ENCODE data around the gene CELA2A. TPM values are rescaled to one million over a fixed set of nuclear protein-coding genes. Genes with fewer than 3 reads are reported as not detected.
"Not testable (repeated sequence)": the region's sequence is repeated elsewhere in the genome, so short reads cannot be mapped to it uniquely, and the experiment has no call there.

CELA2A gene
- total RNA-seq, 3 donors from 2014 or later: 0.52 to 0.83 (median 0.53) TPM

- DNase-seq (no peak), ATAC-seq (no peak)
- H3K4me1 Mint-ChIP-seq (ENCODE audit: low read depth): no peaks in the 10 kb centered on the region
- H3K4me3 Mint-ChIP-seq: no peak overlapping the region
- H3K36me3 Mint-ChIP-seq (ENCODE audit: insufficient read depth): peaks cover 7% of the 10 kb centered on the region
- H3K27me3 Mint-ChIP-seq (ENCODE audit: low read depth): no peaks in the 10 kb centered on the region
- H3K9me3 Mint-ChIP-seq: no peaks in the 10 kb centered on the region
These were observed 47.9 kb downstream of the CELA2A start for GRCh38 chr1:15504436-15504835.

DNA sequence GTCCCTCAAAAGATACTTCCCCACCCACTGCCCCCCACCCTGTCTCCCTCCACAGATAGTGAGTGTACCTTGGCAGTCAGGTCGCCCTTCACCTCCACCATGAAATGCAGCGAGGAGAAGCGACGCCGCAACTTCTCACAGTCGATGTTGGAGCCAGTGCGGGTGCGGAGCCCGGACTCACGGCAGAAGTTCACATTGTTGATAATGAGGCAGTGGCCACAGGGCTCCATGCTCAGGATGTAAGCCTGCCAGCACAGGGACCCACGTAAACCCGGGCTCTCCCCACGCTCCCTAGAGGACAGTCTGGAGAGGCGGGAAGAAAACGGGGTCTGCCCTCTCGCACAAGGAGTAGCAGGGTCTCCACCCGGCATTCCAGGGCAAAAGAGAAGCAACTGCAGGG lies 50.3 kb downstream of the CELA2A start:
- Mint-ChIP-seq H3K4me1 (ENCODE audit: low read depth) (no peaks in the 10 kb centered on the region), H3K4me3 (no peak overlapping the region), H3K27me3 (ENCODE audit: low read depth) (no peaks in the 10 kb centered on the region), H3K9me3 (no peaks in the 10 kb centered on the region), H3K36me3 (ENCODE audit: insufficient read depth) (peaks cover 12% of the 10 kb centered on the region)
- DNase-seq: no peak
- ATAC-seq: no peak

GRCh38 chr1:15507278-15507677 lies 50.7 kb downstream of the CELA2A start:
- peaks cover 14% of the 10 kb centered on the region for H3K36me3 Mint-ChIP-seq (ENCODE audit: insufficient read depth)
- no peaks in the 10 kb centered on the region for H3K27me3 Mint-ChIP-seq (ENCODE audit: low read depth)
- H3K4me3 Mint-ChIP-seq: no peak overlapping the region
- H3K9me3 Mint-ChIP-seq: no peaks in the 10 kb centered on the region
- H3K4me1 Mint-ChIP-seq (ENCODE audit: low read depth): no peaks in the 10 kb centered on the region
- DNase-seq (no peak), ATAC-seq (no peak)

GRCh38 chr1:15508700-15509487 lies 52.4 kb downstream of the CELA2A start:
- H3K4me3 Mint-ChIP-seq: no peak overlapping the region
- peaks cover 2% of the 10 kb centered on the region for H3K4me1 Mint-ChIP-seq (ENCODE audit: low read depth)
- ATAC-seq (no peak), DNase-seq (no peak)
- H3K27me3 Mint-ChIP-seq (ENCODE audit: low read depth): no peaks in the 10 kb centered on the region
- H3K9me3 Mint-ChIP-seq: no peaks in the 10 kb centered on the region
- H3K36me3 Mint-ChIP-seq (ENCODE audit: insufficient read depth): peaks cover 16% of the 10 kb centered on the region

GRCh38 chr1:15509586-15509985 lies 53.1 kb downstream of the CELA2A start:
- H3K27me3 Mint-ChIP-seq (ENCODE audit: low read depth): no peaks in the 10 kb centered on the region
- ATAC-seq (no peak), DNase-seq (no peak)
- H3K36me3 Mint-ChIP-seq (ENCODE audit: insufficient read depth): peaks cover 20% of the 10 kb centered on the region
- H3K4me3 Mint-ChIP-seq: no peak overlapping the region
- H3K9me3 Mint-ChIP-seq: no peaks in the 10 kb centered on the region
- H3K4me1 Mint-ChIP-seq (ENCODE audit: low read depth): peaks cover 6% of the 10 kb centered on the region

DNA sequence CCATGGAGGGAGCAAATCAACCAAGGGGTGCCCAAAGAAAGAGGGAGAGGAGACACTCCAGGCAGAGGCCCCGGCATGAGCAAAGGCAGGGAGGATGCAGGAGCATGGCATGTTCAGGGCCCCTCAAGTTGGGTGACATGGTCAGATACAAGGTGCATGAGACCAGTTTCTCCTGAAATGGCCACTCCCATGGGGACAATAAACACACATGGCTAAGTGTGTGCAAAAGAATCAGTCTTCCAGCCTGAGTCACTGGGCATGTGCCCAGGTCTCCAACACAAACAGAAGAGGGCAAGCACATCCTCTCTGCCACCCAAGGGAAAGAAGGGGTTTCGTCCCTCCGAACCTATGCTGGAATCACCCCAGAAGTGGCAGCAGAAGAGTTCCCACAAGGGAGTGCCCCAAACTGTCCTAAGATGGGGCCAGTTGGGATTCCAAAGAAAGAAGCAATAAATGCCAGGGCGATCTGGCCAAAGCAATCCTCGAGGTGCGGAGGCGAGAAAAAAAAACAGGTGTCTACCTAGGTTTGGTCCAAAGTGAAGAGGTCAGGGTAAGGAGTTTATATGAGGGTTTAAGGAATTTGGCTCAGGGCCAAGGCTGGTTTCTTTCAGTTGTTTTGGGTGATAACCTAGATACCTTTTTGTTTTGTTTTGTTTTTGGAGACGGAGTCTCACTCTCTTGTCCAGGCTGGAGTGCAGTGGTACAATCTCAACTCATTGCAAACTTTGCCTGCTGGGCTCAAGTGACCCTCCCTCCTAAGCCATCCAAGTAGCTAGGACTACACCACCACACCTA lies 54.3 kb downstream of the CELA2A start:
- Mint-ChIP-seq H3K4me1 (ENCODE audit: low read depth) (peaks cover 15% of the 10 kb centered on the region), H3K9me3 (no peaks in the 10 kb centered on the region), H3K4me3 (no peak overlapping the region), H3K27me3 (ENCODE audit: low read depth) (no peaks in the 10 kb centered on the region), H3K36me3 (ENCODE audit: insufficient read depth) (peaks cover 20% of the 10 kb centered on the region)
- no peak for DNase-seq
- no peak for ATAC-seq

DNA sequence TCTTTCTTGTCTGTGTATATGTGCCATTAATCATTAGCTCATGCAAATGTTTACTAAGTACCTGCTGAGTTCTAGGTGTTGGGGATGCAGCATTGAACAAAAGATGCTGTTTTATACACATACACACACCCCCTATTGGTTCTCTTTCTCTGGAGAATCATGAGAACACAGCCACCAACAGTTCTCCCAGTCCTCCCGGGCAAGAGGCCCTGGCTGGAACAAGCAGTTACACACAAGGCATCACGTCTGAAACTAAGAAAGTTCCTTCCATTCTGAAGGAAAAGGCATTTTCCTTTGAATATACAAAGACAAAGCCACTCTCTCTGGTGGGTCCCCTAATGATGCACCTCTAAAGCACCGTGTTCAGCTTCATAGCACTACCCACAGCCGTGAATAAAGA lies 56.7 kb downstream of the CELA2A start:
- H3K9me3 Mint-ChIP-seq: no peaks in the 10 kb centered on the region
- peaks cover 32% of the 10 kb centered on the region for H3K36me3 Mint-ChIP-seq (ENCODE audit: insufficient read depth)
- no peak for DNase-seq
- no peaks in the 10 kb centered on the region for H3K27me3 Mint-ChIP-seq (ENCODE audit: low read depth)
- no peak overlapping the region for H3K4me3 Mint-ChIP-seq
- no peak for ATAC-seq
- H3K4me1 Mint-ChIP-seq (ENCODE audit: low read depth): peaks cover 15% of the 10 kb centered on the region

DNA sequence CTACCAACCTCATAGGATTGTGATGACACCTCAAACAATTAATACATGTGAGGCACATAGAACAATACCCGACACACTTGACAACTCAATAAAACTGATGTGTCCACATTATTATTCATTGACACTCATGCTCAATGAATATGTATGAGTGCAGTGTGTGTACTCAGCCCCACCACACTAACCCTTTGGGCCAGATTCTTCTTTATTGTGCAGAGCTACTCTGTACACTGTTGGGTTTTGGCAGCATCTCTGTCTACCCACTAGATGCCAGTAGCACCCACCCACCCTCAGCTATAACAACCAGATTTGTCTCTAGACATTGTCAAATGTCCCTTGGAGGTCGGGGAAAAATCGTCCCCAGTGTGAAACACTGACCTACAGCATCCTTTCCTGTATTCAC lies 57.4 kb downstream of the CELA2A start:
- Mint-ChIP-seq H3K9me3 (no peaks in the 10 kb centered on the region), H3K36me3 (ENCODE audit: insufficient read depth) (peaks cover 30% of the 10 kb centered on the region), H3K27me3 (ENCODE audit: low read depth) (no peaks in the 10 kb centered on the region), H3K4me1 (ENCODE audit: low read depth) (peaks cover 17% of the 10 kb centered on the region), H3K4me3 (no peak overlapping the region)
- no peak for ATAC-seq
- no peak for DNase-seq

DNA sequence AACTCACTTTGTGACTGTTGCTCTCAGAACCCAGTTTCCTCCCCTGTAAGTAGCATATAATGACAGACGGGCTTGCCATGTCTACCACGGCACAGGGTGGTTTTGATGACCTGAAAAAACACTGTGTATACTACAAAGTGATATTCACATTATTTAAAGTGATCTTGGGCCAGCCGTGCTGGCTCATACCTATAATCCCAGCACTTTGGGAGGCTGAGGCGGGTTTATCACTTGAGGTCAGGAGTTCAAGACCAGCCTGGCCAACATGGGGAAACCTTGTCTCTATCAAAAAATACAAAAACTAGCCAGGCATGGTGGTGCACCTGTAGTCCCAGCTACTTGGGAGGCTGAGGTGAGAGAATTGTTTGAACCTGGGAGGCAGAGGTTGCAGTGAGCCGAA lies 58.0 kb downstream of the CELA2A start:
- H3K9me3 Mint-ChIP-seq; H3K4me3 Mint-ChIP-seq; H3K27me3 Mint-ChIP-seq (ENCODE audit: low read depth); DNase-seq; ATAC-seq: not testable (repeated sequence)
- peaks cover 27% of the 10 kb centered on the region for H3K36me3 Mint-ChIP-seq (ENCODE audit: insufficient read depth)
- H3K4me1 Mint-ChIP-seq (ENCODE audit: low read depth): peaks cover 17% of the 10 kb centered on the region

- H3K9me3 Mint-ChIP-seq: no peaks in the 10 kb centered on the region
- peaks cover 27% of the 10 kb centered on the region for H3K36me3 Mint-ChIP-seq (ENCODE audit: insufficient read depth)
- no peaks in the 10 kb centered on the region for H3K27me3 Mint-ChIP-seq (ENCODE audit: low read depth)
- DNase-seq (no peak), ATAC-seq (no peak)
- peaks cover 17% of the 10 kb centered on the region for H3K4me1 Mint-ChIP-seq (ENCODE audit: low read depth)
- no peak overlapping the region for H3K4me3 Mint-ChIP-seq
These were observed 58.6 kb downstream of the CELA2A start for GRCh38 chr1:15515022-15515663.

- Mint-ChIP-seq H3K9me3 (no peaks in the 10 kb centered on the region), H3K27me3 (ENCODE audit: low read depth) (no peaks in the 10 kb centered on the region), H3K4me3 (no peak overlapping the region), H3K36me3 (ENCODE audit: insufficient read depth) (peaks cover 14% of the 10 kb centered on the region), H3K4me1 (ENCODE audit: low read depth) (peaks cover 27% of the 10 kb centered on the region)
- DNase-seq (no peak), ATAC-seq (no peak)
These were observed 63.1 kb downstream of the CELA2A start for GRCh38 chr1:15519625-15520024.

- H3K27me3 Mint-ChIP-seq (ENCODE audit: low read depth); H3K9me3 Mint-ChIP-seq; DNase-seq; H3K4me3 Mint-ChIP-seq; ATAC-seq: not testable (repeated sequence)
- Mint-ChIP-seq H3K4me1 (ENCODE audit: low read depth) (peaks cover 32% of the 10 kb centered on the region), H3K36me3 (ENCODE audit: insufficient read depth) (peaks cover 13% of the 10 kb centered on the region)
These were observed 64.8 kb downstream of the CELA2A start for GRCh38 chr1:15521206-15521906.
